PC-9 (cell line): Measurements from ENCODE around the gene KIAA1217. TPM values are rescaled to one million over a fixed set of nuclear protein-coding genes. Genes with fewer than 3 reads are reported as not detected.

Experiments
- BruUV-seq: library from RNA; stranded (reverse); fragments of 400-500 nt; replicated peaks from 2 replicates; lab custom pipeline; 2021; lab: Mats Ljungman, UMichigan
- CTCF ChIA-PET: fragments of 300-600 bp; sonication (Branson Sonifier 250); formaldehyde crosslinking; loops from one replicate; lab custom pipeline; 2022; ENCODE audit warnings: antibody characterized with exemption; lab: Charles Lee
- POLR2A ChIA-PET: fragments of 300-600 bp; sonication (Branson Sonifier 250); formaldehyde crosslinking; loops from one replicate; lab custom pipeline; 2022; ENCODE audit warnings: antibody characterized with exemption; ENCODE audit not compliant: unreplicated experiment; lab: Charles Lee
- DNase-seq, 2 experiments: peaks; one replicate each; pipeline versions ENCODE4 v3.0.0 to v3.0.0-alpha.2; 2015 to 2022; ENCODE audit warnings: mixed read lengths in 1 of 2
- H2AFZ ChIP-seq: fragments of 200-600 bp; sonication (generic); 2 replicates; pipeline ENCODE4 v1.8.1; 2017; ENCODE audit warnings: antibody characterized with exemption
- H3F3A ChIP-seq: fragments of 200-600 bp; sonication (generic); 2 replicates; pipeline ENCODE4 v1.8.1; 2017; ENCODE audit warnings: antibody characterized with exemption, mild to moderate bottlenecking, low read depth; ENCODE audit not compliant: insufficient read depth
- H3K27ac ChIP-seq: fragments of 200-600 bp; sonication (generic); 2 replicates; pipeline ENCODE4 v1.6.1; 2016; ENCODE audit warnings: mixed run types
- H3K27me3 ChIP-seq: fragments of 200-600 bp; sonication (generic); 2 replicates; pipeline ENCODE4 v1.6.1; 2016; ENCODE audit warnings: low read depth, mixed run types; ENCODE audit not compliant: insufficient read depth
- H3K36me3 ChIP-seq: fragments of 200-600 bp; sonication (generic); 2 replicates; pipeline ENCODE4 v1.6.1; 2016; ENCODE audit warnings: low read depth, mixed run types
- H3K4me1 ChIP-seq: fragments of 200-600 bp; sonication (generic); replicated peaks from 2 replicates; pipeline ENCODE4 v1.6.1; 2016; ENCODE audit warnings: mixed run types; ENCODE audit not compliant: insufficient read depth
- H3K4me2 ChIP-seq: fragments of 200-600 bp; sonication (generic); 2 replicates; pipeline ENCODE4 v1.6.1; 2017; ENCODE audit warnings: mixed run types
- H3K4me3 ChIP-seq: fragments of 200-600 bp; sonication (generic); 2 replicates; pipeline ENCODE4 v1.6.1; 2016; ENCODE audit warnings: mixed run types
- H3K79me2 ChIP-seq: fragments of 200-600 bp; sonication (generic); 2 replicates; pipeline ENCODE4 v1.6.1; 2017; ENCODE audit warnings: low read depth, mixed run types
- H3K9me2 ChIP-seq: fragments of 200-600 bp; sonication (generic); 2 replicates; pipeline ENCODE4 v1.8.1; 2017; ENCODE audit warnings: mild to moderate bottlenecking; ENCODE audit not compliant: insufficient read depth
- H3K9me3 ChIP-seq: fragments of 200-600 bp; sonication (generic); 2 replicates; pipeline ENCODE4 v1.8.1; 2016; ENCODE audit warnings: low read depth; ENCODE audit not compliant: insufficient read depth
- H4K20me1 ChIP-seq: fragments of 200-600 bp; sonication (generic); 2 replicates; pipeline ENCODE4 v1.8.1; 2017; ENCODE audit not compliant: insufficient read depth
- EZH2 ChIP-seq: fragments of 200-600 bp; sonication (generic); IDR thresholded peaks from 2 replicates; pipeline ENCODE4 v1.8.0; 2017; ENCODE audit warnings: antibody characterized with exemption, low read depth
- intact Hi-C: fragments of 100-400 bp; cut with micrococcal nuclease; formaldehyde crosslinking; loops from one replicate; pipeline ENCODE4 v1.10.0; 2022; ENCODE audit not compliant: unreplicated experiment
- total RNA-seq: library from RNA; stranded (reverse); gene quantifications from 2 replicates; pipeline ENCODE4 v1.2.3, GENCODE V29; 2021
- TF ChIP-seq, protein P1 (sequence below): fragments of 200-600 bp; sonication (generic); conservative IDR thresholded peaks from 2 replicates; pipeline ENCODE4 v1.6.1; 2017; ENCODE audit warnings: mixed run types, antibody characterized with exemption, mild to moderate bottlenecking, moderate library complexity

The KIAA1217 gene
- total RNA-seq, 1 experiment from 2014 or later = 41.1 TPM

DNA sequence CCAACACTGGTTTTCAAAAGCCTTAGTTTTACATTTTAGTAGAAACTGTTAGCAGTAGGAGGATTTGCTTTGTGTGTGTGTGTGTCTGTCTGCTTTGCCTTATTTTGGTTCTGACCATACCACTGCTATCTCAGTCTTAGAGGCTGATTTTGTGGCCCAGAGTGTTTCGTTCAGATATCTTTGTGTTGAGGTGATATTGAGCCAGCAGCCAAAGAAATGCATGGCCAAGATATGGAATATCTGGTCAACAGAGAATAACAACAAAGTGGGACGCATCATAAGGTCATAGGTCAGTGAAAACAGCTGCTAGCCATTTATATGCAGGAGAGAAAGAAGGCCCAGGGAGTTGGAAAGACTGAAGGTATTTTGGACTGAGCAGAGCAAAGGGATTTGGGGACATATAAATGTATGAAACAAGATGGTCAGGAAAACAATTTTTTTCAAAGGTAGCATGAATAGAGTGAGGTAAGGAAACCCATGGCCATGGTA lies 47.7 kb downstream of the KIAA1217 start:
- H3K27me3 ChIP-seq = no peaks in the 10 kb centered on the region
- no peaks in the 10 kb centered on the region for H3K36me3 ChIP-seq
- no peak overlapping the region for H3K4me3 ChIP-seq
- BruUV-seq = no TSS peak
- no peak for DNase-seq
- 0 out of 2 replicates have a peak overlapping the region, but pooled peaks have one; percentile 9 for H3K27ac ChIP-seq
- no peaks in the 10 kb centered on the region for H4K20me1 ChIP-seq
- ChIA-PET CTCF (no interaction called here), POLR2A (no interaction called here)
- no peaks in the 10 kb centered on the region for H3K9me3 ChIP-seq
- peaks cover 37% of the 10 kb centered on the region for H3K4me1 ChIP-seq
- H3K79me2 ChIP-seq = no peaks in the 10 kb centered on the region
- H3K9me2 ChIP-seq = no peaks in the 10 kb centered on the region
- H2AFZ ChIP-seq = no peak overlapping the region
- peaks cover 8% of the 10 kb centered on the region; the same call in 1 of the 2 replicates for H3F3A ChIP-seq
- intact Hi-C loops = loop anchor here (10.0 kb wide), 1 partner anchor 208 kb away; no protein-coding TSS in a partner anchor
- TF ChIP-seq EZH2 = no peak
- TF ChIP-seq, protein P1, sequence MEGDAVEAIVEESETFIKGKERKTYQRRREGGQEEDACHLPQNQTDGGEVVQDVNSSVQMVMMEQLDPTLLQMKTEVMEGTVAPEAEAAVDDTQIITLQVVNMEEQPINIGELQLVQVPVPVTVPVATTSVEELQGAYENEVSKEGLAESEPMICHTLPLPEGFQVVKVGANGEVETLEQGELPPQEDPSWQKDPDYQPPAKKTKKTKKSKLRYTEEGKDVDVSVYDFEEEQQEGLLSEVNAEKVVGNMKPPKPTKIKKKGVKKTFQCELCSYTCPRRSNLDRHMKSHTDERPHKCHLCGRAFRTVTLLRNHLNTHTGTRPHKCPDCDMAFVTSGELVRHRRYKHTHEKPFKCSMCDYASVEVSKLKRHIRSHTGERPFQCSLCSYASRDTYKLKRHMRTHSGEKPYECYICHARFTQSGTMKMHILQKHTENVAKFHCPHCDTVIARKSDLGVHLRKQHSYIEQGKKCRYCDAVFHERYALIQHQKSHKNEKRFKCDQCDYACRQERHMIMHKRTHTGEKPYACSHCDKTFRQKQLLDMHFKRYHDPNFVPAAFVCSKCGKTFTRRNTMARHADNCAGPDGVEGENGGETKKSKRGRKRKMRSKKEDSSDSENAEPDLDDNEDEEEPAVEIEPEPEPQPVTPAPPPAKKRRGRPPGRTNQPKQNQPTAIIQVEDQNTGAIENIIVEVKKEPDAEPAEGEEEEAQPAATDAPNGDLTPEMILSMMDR = no peak
- H3K4me2 ChIP-seq = peak overlapping the region; percentile 78

DNA sequence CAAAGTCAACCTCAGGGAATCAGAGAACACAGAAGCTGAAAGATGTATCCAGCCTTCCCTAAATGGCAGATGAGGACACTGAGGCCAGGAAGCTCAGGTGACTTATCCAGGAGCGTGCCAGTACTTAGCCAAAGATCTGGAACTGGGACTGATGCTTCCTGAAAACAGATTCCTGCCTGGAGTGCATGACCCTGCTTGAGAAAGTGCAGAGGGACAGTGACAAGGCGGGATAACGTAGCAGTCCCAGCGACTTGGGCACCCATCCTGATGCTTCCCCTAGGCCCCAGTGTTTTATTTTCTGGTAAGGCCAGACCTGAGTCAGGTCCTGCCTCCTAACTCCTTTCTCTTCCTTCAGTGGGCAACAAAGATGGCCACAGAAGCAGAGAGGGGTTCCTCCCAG lies 48.6 kb downstream of the KIAA1217 start:
- no peaks in the 10 kb centered on the region for H3K9me2 ChIP-seq
- intact Hi-C loops = loop anchor here (10.0 kb wide), 1 partner anchor 207 kb away; no protein-coding TSS in a partner anchor
- no peaks in the 10 kb centered on the region for H3K27me3 ChIP-seq
- no peak for DNase-seq
- no peaks in the 10 kb centered on the region for H3K9me3 ChIP-seq
- H4K20me1 ChIP-seq = no peaks in the 10 kb centered on the region
- H3F3A ChIP-seq = no peaks in the 10 kb centered on the region
- CTCF ChIA-PET = no interaction called here
- H3K79me2 ChIP-seq = no peaks in the 10 kb centered on the region
- H3K36me3 ChIP-seq = no peaks in the 10 kb centered on the region
- H3K27ac ChIP-seq = no peak overlapping the region
- H3K4me2 ChIP-seq = no peak overlapping the region
- H3K4me3 ChIP-seq = no peak overlapping the region
- BruUV-seq = no TSS peak
- POLR2A ChIA-PET = no interaction called here
- TF ChIP-seq, protein P1 = no peak
- no peak for TF ChIP-seq EZH2
- peaks cover 28% of the 10 kb centered on the region for H3K4me1 ChIP-seq
- no peak overlapping the region for H2AFZ ChIP-seq

DNA sequence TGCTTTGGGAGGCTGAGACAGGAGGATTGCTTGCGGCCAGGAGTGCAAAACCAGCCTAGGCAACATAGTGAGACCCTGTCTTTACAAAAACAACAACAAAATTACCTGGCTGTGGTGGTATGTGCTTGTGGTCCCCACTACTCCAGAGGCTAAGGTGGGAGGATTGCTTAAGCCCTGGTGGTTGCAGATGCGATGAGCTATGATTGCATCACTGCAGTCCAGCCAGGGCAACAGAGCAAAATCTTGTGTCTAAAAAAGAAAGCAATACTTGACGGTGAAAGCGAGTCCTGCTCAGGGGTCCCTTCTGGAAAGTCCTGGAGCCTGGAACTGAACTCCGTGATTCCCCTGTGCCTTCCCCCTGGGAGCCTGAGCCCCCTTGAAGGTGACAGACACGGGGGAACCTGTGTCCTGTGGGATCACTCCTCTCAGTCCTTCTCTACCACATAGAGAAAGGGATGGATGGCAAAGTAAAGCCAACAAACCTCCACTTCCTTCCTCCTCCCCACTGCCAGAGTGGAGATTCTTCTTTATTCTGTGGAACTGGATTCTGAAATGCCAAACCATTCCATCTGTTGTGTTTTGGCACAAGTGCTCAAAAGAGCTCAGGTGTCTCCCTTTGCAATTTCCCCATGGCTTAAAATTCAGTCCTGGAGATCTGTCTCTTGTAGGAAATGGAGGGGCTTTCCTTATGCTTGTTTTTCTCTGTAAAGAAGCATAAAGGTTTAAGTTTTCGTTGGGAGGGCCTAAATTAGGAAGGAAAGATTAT lies 50.6 kb downstream of the KIAA1217 start:
- POLR2A ChIA-PET = no interaction called here
- intact Hi-C loops = loop anchor here (10.0 kb wide), 1 partner anchor 205 kb away; no protein-coding TSS in a partner anchor
- no peak for DNase-seq
- Histone ChIP-seq H3F3A (peaks cover 3% of the 10 kb centered on the region; the same call in 1 of the 2 replicates), H3K27ac (no peak overlapping the region), H3K9me2 (no peaks in the 10 kb centered on the region), H3K79me2 (no peaks in the 10 kb centered on the region), H4K20me1 (no peaks in the 10 kb centered on the region), H3K4me3 (no peak overlapping the region), H3K36me3 (no peaks in the 10 kb centered on the region), H3K9me3 (no peaks in the 10 kb centered on the region), H3K27me3 (no peaks in the 10 kb centered on the region), H3K4me2 (no peak overlapping the region), H3K4me1 (peaks cover 30% of the 10 kb centered on the region), H2AFZ (no peak overlapping the region)
- BruUV-seq = no TSS peak
- TF ChIP-seq EZH2 = no peak
- TF ChIP-seq, protein P1 = no peak
- CTCF ChIA-PET = interaction anchor here (0.6 kb wide), 1 partner anchor 105 kb away, joined by 3 read pairs; no protein-coding TSS in a partner anchor
